Measurements from ENCODE around the gene PAXIP1.
"Not testable (repeated sequence)": the region's sequence is repeated elsewhere in the genome, so short reads cannot be mapped to it uniquely, and the experiment has no call there.

Gene PAXIP1

GRCh38 chr7:154942691-154943090, 60.2 kb downstream of the PAXIP1 start:
- peaks cover 13% of the 10 kb centered on the region for H3K36me3 ChIP-seq (replicated peaks)
- DNase-seq = no peak
- H3K27ac ChIP-seq = no peak overlapping the region
- H3K27me3 ChIP-seq (replicated peaks) = no peaks in the 10 kb centered on the region
- no peak for TF ChIP-seq CTCF (IDR thresholded peaks at IDR 0.05; ENCODE audit: low read depth, low read length, missing control alignments)
- no peak overlapping the region for H3K4me3 ChIP-seq (ENCODE audit: low read depth, low read length)
- in situ Hi-C loops (cut with HindIII; ENCODE audit: low pct_ligation_motif_present, low sequenced_read_pairs) = loop anchor here (25.0 kb wide), 1 partner anchor 395 kb away; no protein-coding TSS in a partner anchor

GRCh38 chr7:154937837-154938236, 65.1 kb downstream of the PAXIP1 start:
- DNase-seq = no peak
- Histone ChIP-seq H3K36me3 (replicated peaks) (no peaks in the 10 kb centered on the region), H3K27me3 (replicated peaks) (no peaks in the 10 kb centered on the region), H3K27ac (no peak overlapping the region), H3K4me3 (ENCODE audit: low read depth, low read length) (no peak overlapping the region)
- TF ChIP-seq CTCF (IDR thresholded peaks at IDR 0.05; ENCODE audit: low read depth, low read length, missing control alignments) = no peak
- in situ Hi-C loops (cut with HindIII; ENCODE audit: low pct_ligation_motif_present, low sequenced_read_pairs) = loop anchor here (25.0 kb wide), 1 partner anchor 399 kb away; no protein-coding TSS in a partner anchor

GRCh38 chr7:154934353-154934952, 68.5 kb downstream of the PAXIP1 start:
- H3K27me3 ChIP-seq (replicated peaks); H3K36me3 ChIP-seq (replicated peaks); H3K4me3 ChIP-seq (ENCODE audit: low read depth, low read length); DNase-seq; H3K27ac ChIP-seq: not testable (repeated sequence)
- in situ Hi-C loops (cut with HindIII; ENCODE audit: low pct_ligation_motif_present, low sequenced_read_pairs) = loop anchor here (25.0 kb wide), 1 partner anchor 403 kb away; no protein-coding TSS in a partner anchor

- no peaks in the 10 kb centered on the region for H3K36me3 ChIP-seq (replicated peaks)
- TF ChIP-seq CTCF (IDR thresholded peaks at IDR 0.05; ENCODE audit: low read depth, low read length, missing control alignments) = no peak
- DNase-seq = no peak
- in situ Hi-C loops (cut with HindIII; ENCODE audit: low pct_ligation_motif_present, low sequenced_read_pairs) = loop anchor here (25.0 kb wide), 1 partner anchor 405 kb away; no protein-coding TSS in a partner anchor
- no peak overlapping the region for H3K27ac ChIP-seq
- no peaks in the 10 kb centered on the region for H3K27me3 ChIP-seq (replicated peaks)
- H3K4me3 ChIP-seq (ENCODE audit: low read depth, low read length) = no peak overlapping the region
Measured at GRCh38 chr7:154931906-154932305, 71.0 kb downstream of the PAXIP1 start.

GRCh38 chr7:154929006-154929726, 73.8 kb downstream of the PAXIP1 start:
- in situ Hi-C loops (cut with HindIII; ENCODE audit: low pct_ligation_motif_present, low sequenced_read_pairs) = loop anchor here (25.0 kb wide), 1 partner anchor 408 kb away; no protein-coding TSS in a partner anchor
- H3K27ac ChIP-seq = no peak overlapping the region
- no peak for DNase-seq
- no peaks in the 10 kb centered on the region for H3K36me3 ChIP-seq (replicated peaks)
- peak overlapping the region; percentile 52 for H3K4me3 ChIP-seq (ENCODE audit: low read depth, low read length)
- H3K27me3 ChIP-seq (replicated peaks) = no peaks in the 10 kb centered on the region
- TF ChIP-seq CTCF (IDR thresholded peaks at IDR 0.05; ENCODE audit: low read depth, low read length, missing control alignments) = no peak
